Measurements from ENCODE around the gene IL17B.

DNA sequence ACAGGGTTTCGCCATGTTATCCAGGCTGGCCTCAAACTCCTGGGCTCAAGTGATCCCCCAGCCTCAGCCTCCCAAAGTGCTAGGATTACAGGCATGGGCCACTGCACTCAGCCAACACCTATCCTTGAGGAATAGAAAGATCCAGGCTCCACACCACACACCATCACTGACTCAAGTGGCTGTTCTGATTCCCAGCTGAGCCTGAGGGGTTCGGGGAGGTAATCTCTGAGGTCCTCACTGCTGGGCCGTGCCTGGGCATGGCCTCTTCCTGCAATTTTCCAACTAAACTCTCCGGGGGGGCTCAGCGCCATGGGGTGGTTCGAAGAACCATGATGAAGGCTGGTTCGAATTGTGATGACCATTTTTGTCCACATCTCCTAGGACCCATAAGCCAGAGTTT lies 31.0 kb upstream of the IL17B start:
- TF ChIP-seq EZH2phosphoT487 (IDR thresholded peaks at IDR 0.05; ENCODE audit: insufficient read depth, low read depth) = no peak
- no peak for TF ChIP-seq EZH2 (IDR thresholded peaks at IDR 0.05; ENCODE audit: insufficient read depth, poor library complexity, severe bottlenecking)
